ENCODE results near the gene LPCAT2.

LPCAT2 gene

GRCh38 chr16:55634193-55634592, 125.3 kb downstream of the LPCAT2 start:
- H3K27me3 ChIP-seq (ENCODE audit: control insufficient read depth, insufficient read depth, low read length): no peaks in the 10 kb centered on the region
- no peak overlapping the region for H3K4me3 ChIP-seq (ENCODE audit: low read length)
- H3K27ac ChIP-seq (ENCODE audit: low read depth, low read length): no peak overlapping the region
- H3K9ac ChIP-seq (ENCODE audit: low read length): no peak overlapping the region
- no peaks in the 10 kb centered on the region for H3K36me3 ChIP-seq (ENCODE audit: control insufficient read depth, insufficient read depth, low read length)
- H3K4me1 ChIP-seq (ENCODE audit: control insufficient read depth, insufficient read depth, low read length): no peaks in the 10 kb centered on the region

All from rectal smooth muscle tissue (tissue), 1 donor.